Measurements from ENCODE around the gene YEATS2.

Gene YEATS2

DNA sequence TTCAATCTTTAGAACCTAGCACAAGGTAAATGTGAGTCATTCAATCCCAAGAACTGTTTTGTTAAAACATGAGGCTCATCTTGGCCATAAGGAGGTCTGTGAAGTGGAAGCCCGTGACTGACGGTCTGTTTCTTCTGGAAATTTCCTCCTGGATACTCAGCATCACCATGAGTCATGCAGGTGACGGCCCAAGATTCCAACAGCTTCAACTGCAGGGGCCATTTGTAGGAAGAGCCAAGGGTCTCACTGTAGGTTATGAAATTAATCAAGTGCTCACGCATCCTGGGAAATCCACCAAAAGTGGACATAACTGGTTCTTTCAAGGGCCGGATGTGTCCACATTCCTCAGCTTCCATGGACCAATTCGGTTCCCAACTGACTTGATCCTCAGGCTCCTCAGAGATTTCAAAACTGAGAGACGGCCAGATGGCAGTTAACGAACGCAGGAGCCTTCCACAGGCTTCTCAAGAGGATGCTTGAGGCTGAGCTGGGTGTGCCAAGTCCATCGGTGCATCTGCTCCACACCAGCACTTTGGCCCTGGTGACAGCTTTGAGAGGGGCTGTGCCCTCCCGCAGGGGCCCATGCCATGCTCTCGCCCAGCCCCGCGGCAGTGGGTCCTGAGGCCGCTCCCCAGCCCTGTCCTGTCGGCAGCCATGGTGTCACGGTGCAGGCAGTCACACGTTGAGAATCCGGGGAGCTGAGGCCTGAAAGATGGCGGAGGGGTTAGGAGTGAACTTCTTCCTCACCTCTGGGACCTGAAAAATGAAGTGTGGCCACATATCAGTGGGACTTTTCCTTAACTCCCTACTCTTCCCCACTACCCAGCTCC, 119.3 kb downstream of the YEATS2 start:
- TF ChIP-seq, protein P1, sequence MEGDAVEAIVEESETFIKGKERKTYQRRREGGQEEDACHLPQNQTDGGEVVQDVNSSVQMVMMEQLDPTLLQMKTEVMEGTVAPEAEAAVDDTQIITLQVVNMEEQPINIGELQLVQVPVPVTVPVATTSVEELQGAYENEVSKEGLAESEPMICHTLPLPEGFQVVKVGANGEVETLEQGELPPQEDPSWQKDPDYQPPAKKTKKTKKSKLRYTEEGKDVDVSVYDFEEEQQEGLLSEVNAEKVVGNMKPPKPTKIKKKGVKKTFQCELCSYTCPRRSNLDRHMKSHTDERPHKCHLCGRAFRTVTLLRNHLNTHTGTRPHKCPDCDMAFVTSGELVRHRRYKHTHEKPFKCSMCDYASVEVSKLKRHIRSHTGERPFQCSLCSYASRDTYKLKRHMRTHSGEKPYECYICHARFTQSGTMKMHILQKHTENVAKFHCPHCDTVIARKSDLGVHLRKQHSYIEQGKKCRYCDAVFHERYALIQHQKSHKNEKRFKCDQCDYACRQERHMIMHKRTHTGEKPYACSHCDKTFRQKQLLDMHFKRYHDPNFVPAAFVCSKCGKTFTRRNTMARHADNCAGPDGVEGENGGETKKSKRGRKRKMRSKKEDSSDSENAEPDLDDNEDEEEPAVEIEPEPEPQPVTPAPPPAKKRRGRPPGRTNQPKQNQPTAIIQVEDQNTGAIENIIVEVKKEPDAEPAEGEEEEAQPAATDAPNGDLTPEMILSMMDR (IDR thresholded peaks at IDR 0.05; ENCODE audit: low read depth, low read length, missing control alignments): no peak
- no peak overlapping the region for H3K4me3 ChIP-seq (replicated peaks; ENCODE audit: low read depth, low read length)
- DNase-seq (ENCODE audit: extremely low read depth, low read depth): no peak

DNA sequence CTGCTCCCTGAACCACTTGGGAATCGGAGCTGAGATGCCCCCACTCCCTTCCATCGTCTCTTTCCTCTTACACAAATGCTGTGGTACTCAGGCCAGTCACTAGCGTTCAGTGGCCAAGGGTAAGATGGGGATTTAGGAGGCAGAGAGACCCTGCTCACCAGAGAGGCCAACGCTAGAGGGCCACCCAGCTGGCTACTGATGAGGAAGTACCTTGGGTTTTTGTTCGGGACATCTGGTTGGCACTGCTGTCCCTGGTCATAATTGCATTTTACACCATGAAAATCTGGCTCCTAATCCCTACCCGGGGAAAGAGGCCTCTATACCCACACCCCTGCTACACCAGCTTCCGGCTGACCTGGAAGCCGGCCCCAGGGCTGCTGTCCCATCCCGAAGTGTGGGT, 120.0 kb downstream of the YEATS2 start:
- no peak for DNase-seq (ENCODE audit: extremely low read depth, low read depth)
- TF ChIP-seq, protein P1 (IDR thresholded peaks at IDR 0.05; ENCODE audit: low read depth, low read length, missing control alignments): no peak

DNA sequence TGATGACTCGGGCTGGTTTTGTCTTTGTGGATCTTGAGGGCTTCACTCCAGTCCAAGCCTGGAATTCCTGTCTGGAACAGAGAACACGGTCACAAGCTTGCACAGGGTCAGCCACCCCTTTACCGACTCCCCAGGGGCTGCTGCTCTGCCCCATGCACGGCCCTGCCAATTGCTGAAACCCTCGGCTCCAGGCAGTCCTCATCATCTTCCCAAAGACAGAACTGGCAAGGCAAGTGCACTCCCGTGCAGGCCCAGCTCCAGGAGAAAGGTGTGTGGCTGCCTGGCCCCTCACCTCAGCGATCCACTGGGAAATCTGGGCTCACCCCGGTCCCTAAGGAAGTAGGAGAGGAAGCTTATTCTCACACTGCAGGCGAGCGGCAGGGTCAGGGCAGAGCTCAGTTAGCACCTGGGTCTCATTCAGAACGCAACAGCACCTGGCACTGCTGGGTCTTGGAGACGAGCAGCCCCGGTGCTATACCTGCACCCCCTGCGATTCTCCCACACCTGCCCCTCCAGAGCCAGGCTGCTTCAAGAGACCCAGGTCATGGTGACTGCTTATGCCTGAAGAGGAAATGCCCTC, 120.5 kb downstream of the YEATS2 start:
- H3K4me3 ChIP-seq (replicated peaks; ENCODE audit: low read depth, low read length): no peak overlapping the region
- DNase-seq (ENCODE audit: extremely low read depth, low read depth): no peak
- TF ChIP-seq, protein P1 (IDR thresholded peaks at IDR 0.05; ENCODE audit: low read depth, low read length, missing control alignments): no peak

More for the DNA sequence above, 120.0 kb downstream of the YEATS2 start:
- H3K4me3 ChIP-seq (replicated peaks; ENCODE audit: low read depth, low read length): no peak overlapping the region

DNA sequence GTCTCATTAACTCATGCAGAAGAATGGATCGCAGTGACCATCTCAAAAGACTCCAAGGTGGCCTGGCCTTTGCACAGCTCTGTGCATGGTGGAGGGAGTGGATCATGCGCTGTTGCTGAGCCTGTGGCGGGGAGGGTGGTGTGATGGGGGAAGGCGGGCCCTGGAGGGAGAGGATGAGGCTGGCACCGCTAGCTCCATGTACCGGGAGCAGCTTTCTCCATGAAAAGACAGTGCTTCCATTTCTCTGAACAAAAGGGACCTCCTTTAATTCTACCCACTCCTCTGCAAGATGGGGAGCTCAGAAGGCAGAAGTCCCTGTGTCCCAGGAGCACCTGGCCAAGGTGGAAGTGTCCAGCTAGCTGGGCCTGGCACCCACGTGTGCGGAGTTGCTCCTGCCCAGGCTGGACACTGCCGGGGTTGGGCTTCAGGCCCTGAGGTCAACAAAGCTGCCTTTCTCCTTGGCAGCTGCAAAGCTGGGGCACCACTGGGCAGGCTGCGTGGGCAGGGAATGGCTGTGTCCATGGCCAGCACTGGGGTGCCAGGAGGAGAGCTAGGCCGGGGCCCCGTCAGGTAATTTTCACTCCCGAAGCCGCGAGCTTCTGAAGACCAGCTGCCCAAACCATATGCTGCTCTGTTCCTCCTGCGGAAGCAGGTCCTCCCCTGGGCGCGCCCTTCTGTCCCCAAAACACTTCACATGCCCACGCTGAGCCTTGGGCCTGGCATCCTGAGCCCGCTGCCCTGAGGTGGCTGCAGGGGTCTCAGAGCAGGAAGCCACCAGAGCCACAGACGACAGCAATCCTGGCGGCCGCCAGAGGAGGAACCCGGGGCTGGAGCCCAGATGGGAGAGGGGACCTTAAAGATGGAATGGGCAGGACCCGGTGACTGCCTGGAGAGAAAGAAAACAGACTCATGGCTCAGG, 121.4 kb downstream of the YEATS2 start:
- TF ChIP-seq, protein P1 (IDR thresholded peaks at IDR 0.05; ENCODE audit: low read depth, low read length, missing control alignments): no peak
- no peak overlapping the region for H3K4me3 ChIP-seq (replicated peaks; ENCODE audit: low read depth, low read length)
- DNase-seq (ENCODE audit: extremely low read depth, low read depth): no peak

DNA sequence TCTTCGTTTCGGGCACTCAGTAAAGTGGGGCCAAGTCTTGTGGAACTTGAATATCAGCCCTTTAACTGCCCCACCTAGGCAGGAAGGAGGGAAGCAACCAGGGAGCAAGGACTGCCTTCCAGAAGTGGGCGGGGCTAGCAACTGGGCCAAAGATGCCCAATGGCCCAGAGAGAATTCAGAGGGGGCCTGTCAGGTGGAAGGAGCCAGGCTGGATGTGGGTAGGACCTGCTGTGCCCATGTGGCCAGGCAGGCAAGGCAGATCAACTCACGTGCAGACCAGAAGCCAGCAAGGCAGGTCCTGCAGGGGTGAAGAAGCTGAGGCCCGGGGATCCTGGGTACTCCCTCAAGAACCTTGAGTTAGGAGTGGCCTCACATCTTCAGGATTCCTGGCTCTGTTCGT, 122.2 kb downstream of the YEATS2 start:
- no peak for DNase-seq (ENCODE audit: extremely low read depth, low read depth)
- TF ChIP-seq, protein P1 (IDR thresholded peaks at IDR 0.05; ENCODE audit: low read depth, low read length, missing control alignments): no peak
- H3K4me3 ChIP-seq (replicated peaks; ENCODE audit: low read depth, low read length): no peak overlapping the region

DNA sequence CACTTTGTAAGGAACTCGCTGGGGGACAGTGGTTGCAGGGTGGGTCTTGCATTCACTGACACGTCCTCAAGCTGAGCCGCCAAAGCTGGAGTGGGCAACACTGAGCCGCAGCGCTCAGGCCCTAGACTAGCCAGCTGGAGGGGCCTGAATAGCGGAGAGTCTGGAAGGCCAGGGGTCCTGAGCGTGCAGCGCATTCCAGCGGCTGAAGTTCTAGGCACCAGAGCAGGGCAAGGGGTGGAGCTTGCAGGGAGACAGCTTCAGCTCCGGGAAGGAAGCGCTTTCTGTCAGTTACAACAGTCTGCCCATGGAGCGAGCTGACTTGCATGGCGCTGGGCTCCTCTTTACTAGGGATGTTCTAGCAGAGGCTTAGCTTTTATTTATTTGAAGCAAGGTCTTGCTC, 125.0 kb downstream of the YEATS2 start:
- H3K4me3 ChIP-seq (replicated peaks; ENCODE audit: low read depth, low read length): no peak overlapping the region
- DNase-seq (ENCODE audit: extremely low read depth, low read depth): no peak
- TF ChIP-seq, protein P1 (IDR thresholded peaks at IDR 0.05; ENCODE audit: low read depth, low read length, missing control alignments): no peak
